Loucy (cell line): ENCODE data around the gene ARHGAP15.

Experiments used
- CTCF ChIP-seq: fragments of 200-600 bp; sonication (generic); conservative IDR thresholded peaks from 2 replicates; pipeline ENCODE4 v1.5.1; 2014; ENCODE audit warnings: mild to moderate bottlenecking, antibody characterized with exemption, low read length
- EZH2phosphoT487 ChIP-seq: fragments of 200-600 bp; IDR thresholded peaks from 2 replicates; pipeline ENCODE4 v1.6.1; 2018; ENCODE audit warnings: antibody characterized with exemption, mild to moderate bottlenecking, moderate library complexity, borderline replicate concordance

DNA sequence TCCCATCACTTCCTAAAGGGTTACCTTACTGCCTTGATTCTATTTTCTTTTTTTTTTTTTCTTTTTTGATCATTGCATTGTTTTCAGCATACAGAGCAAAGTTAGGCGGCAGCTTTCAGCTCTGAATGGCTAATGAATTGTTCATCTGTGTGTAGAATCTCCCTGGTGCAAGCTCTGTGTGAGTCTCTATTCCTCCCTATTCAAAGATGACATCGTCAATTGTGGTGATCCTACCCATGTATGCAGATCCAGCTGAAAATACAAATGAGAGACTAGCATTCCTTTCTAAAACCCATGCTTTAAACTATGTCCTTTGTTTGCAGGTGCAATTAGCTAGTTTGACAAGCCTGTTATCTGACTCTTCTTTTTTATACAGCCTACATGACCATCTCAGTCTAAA, 539.0 kb downstream of the ARHGAP15 start:
- no peak for TF ChIP-seq CTCF
- TF ChIP-seq EZH2phosphoT487: no peak
